Measurements from ENCODE around the gene CHPF. TPM values are rescaled to one million over a fixed set of nuclear protein-coding genes. Genes with fewer than 3 reads are reported as not detected.

CHPF gene
- polyA plus RNA-seq, 4 donors, result 8.7 to 96.1 (median 50.4) TPM

DNA sequence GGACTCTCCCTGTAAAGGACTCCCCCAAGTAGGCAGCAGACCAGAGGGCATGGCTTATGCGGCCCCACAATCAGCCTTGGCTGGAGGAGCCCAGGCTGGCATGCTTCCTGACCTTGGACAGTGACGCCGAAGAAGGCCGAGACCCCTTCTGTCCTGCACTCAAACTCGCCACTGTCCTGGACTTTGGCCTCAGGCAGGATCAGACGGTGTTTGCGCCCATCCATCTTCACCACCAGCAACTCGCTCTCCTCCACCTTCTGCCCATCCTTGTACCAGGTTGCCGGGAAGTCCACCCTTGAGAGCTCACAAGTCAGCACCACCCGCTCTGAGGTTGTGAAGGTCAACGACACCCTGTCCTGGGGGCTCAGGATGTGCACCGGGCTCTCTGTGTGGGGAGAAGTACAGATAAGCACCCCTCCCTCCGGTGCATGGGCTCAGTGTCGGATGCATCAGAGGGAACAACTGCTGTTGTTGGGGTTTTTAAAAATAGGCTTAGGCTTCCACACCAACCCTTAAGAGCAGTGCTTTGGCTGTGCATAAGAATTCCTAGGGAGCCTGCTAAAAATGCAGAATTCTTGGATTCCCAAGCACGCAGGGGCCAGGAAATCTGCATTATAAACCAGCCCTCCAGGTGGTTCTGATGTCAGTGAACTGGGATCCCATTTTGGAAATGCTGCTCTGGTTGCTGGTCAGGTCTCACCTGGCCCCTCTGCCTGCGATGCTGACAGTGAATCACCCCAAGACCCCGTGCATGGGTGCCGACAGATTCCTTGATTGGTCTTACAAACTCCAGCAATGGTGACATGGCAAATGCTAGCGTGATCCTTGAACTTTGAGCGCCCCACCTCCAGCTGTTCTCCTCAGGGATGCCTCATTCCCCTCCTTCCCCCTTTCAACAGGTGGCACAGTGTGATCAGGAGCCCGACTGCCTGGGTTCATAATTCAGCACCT is 21.8 kb upstream of the CHPF start:
- peaks cover 0 to 75% (median 0%) of the 10 kb centered on the region in 3 donors for H3K36me3 ChIP-seq (ENCODE audit: control insufficient read depth in 3 of 3, insufficient read depth in 2 of 3, low read depth in 1 of 3, low read length in 3 of 3)
- FAIRE-seq (no peak), DNase-seq (peak; percentile 34 to 66)
- H3K9me3 ChIP-seq (ENCODE audit: control insufficient read depth in 2 of 2, insufficient read depth in 1 of 2, low read depth in 1 of 2, low read length in 1 of 2), result no peaks in the 10 kb centered on the region
- WGBS, 3 donors, result 63 to 76% (median 72%) methylated on average over 21 of the region's 21 CpGs
- no peak overlapping the region for H3K27ac ChIP-seq (ENCODE audit: low read depth in 1 of 3, low read length in 2 of 3)
- peaks cover 0 to 3% (median 0%) of the 10 kb centered on the region in 3 donors for H3K27me3 ChIP-seq (ENCODE audit: control insufficient read depth in 3 of 3, insufficient read depth in 3 of 3, low read length in 3 of 3)
- H3K4me1 ChIP-seq (ENCODE audit: control insufficient read depth in 3 of 3, insufficient read depth in 2 of 3, low read depth in 1 of 3, low read length in 2 of 3), result peaks cover 0 to 5% (median 0%) of the 10 kb centered on the region in 3 donors
- H3K4me3 ChIP-seq (ENCODE audit: low read depth in 1 of 3, low read length in 3 of 3), result no peak overlapping the region

DNA sequence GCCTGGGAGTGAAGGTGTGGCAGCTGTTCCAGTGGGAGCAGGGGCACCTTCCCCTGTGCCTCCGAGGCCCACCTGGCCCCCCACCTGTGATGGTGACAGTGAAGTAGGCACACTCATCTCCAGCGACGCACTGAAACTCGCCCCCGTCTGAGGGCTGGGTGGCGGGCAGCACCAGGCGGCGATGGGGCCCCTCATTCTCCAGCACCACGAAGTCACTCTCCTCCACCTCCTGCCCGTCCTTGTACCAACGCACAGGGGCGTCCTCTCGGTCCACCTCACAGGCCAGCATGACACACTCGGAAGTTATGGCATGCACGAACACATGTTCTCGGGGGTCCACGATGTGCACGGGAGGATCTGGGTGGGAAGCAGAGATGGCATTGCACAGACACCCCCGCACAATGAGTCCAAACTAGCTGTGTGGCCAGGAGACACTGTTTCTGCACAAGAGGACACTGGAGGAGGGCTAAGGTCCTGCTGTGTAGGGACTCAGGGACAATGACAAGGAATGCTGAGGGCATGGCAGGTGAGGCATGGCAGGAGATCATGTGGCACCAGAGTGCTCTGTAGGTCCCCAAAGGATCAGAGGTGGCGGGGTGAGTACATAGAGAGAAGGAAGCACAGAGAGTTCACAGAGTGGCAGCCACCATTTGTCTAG is 19.8 kb upstream of the CHPF start:
- H3K36me3 ChIP-seq (ENCODE audit: control insufficient read depth in 3 of 3, insufficient read depth in 2 of 3, low read depth in 1 of 3, low read length in 3 of 3), result peaks cover 0 to 71% (median 0%) of the 10 kb centered on the region in 3 donors
- H3K4me3 ChIP-seq (ENCODE audit: low read depth in 1 of 3, low read length in 3 of 3), result no peak overlapping the region
- WGBS, 3 donors, result 86 to 88% (median 88%) methylated on average over 20 of the region's 20 CpGs
- H3K9me3 ChIP-seq (ENCODE audit: control insufficient read depth in 2 of 2, insufficient read depth in 1 of 2, low read depth in 1 of 2, low read length in 1 of 2), result no peaks in the 10 kb centered on the region
- FAIRE-seq (no peak), DNase-seq (no peak)
- no peak overlapping the region for H3K27ac ChIP-seq (ENCODE audit: low read depth in 1 of 3, low read length in 2 of 3)
- H3K4me1 ChIP-seq (ENCODE audit: control insufficient read depth in 3 of 3, insufficient read depth in 2 of 3, low read depth in 1 of 3, low read length in 2 of 3), result no peaks in the 10 kb centered on the region
- H3K27me3 ChIP-seq (ENCODE audit: control insufficient read depth in 3 of 3, insufficient read depth in 3 of 3, low read length in 3 of 3), result no peaks in the 10 kb centered on the region

DNA sequence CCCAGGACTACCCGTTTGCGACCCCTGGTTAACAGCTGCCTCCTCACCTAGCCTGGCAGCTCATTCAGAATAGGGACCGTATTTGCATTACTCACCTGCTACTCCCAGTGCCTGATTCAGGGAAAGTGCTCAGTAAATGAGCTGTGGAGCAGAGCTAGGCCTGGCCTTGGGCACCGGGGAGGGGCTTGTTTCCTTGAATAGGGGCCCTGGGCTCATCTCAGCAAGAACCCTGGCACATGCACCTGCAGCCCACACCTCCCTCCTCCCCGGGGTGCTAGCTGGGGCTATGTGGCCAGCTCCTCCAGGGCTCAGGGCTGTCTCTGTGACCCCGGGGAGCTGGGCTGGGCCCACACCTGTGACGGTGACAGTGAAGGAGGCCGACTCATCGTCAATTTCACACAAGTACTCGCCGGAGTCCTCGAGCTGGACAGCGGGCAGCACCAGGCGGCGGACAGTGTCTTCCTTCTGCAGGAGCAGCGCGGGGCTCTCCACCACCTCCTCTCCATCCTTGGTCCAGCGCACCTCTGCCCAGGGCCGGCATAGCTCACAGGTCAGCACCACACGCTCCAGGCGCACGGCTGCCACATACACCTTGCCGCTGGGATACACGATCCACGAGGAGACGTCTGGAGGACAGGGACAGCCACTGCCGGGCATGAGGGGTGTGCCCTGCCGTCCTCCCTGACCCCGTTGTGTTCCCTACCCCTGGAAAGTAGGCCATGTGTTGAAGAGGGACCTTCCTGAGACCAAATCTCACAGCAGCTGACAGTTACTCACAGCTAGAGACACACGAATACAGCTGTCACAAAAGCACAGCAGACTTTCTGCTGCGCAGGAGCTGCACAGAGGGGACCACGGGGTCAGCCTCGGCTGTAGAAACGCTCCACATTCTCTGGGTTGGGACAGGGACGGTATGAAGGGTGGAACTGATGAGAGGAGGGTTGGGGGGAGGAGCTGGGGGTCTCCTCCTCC is 18.7 kb upstream of the CHPF start:
- FAIRE-seq, result no peak
- H3K4me1 ChIP-seq (ENCODE audit: control insufficient read depth in 3 of 3, insufficient read depth in 2 of 3, low read depth in 1 of 3, low read length in 2 of 3), result no peaks in the 10 kb centered on the region
- H3K36me3 ChIP-seq (ENCODE audit: control insufficient read depth in 3 of 3, insufficient read depth in 2 of 3, low read depth in 1 of 3, low read length in 3 of 3), result peaks cover 0 to 69% (median 0%) of the 10 kb centered on the region in 3 donors
- DNase-seq, result no peak
- H3K4me3 ChIP-seq (ENCODE audit: low read depth in 1 of 3, low read length in 3 of 3), result no peak overlapping the region
- no peaks in the 10 kb centered on the region for H3K9me3 ChIP-seq (ENCODE audit: control insufficient read depth in 2 of 2, insufficient read depth in 1 of 2, low read depth in 1 of 2, low read length in 1 of 2)
- H3K27ac ChIP-seq (ENCODE audit: low read depth in 1 of 3, low read length in 2 of 3), result no peak overlapping the region
- 79 to 83% (median 83%) methylated on average over 32 to 35 of the region's 35 CpGs for WGBS, 3 donors
- no peaks in the 10 kb centered on the region for H3K27me3 ChIP-seq (ENCODE audit: control insufficient read depth in 3 of 3, insufficient read depth in 3 of 3, low read length in 3 of 3)

DNA sequence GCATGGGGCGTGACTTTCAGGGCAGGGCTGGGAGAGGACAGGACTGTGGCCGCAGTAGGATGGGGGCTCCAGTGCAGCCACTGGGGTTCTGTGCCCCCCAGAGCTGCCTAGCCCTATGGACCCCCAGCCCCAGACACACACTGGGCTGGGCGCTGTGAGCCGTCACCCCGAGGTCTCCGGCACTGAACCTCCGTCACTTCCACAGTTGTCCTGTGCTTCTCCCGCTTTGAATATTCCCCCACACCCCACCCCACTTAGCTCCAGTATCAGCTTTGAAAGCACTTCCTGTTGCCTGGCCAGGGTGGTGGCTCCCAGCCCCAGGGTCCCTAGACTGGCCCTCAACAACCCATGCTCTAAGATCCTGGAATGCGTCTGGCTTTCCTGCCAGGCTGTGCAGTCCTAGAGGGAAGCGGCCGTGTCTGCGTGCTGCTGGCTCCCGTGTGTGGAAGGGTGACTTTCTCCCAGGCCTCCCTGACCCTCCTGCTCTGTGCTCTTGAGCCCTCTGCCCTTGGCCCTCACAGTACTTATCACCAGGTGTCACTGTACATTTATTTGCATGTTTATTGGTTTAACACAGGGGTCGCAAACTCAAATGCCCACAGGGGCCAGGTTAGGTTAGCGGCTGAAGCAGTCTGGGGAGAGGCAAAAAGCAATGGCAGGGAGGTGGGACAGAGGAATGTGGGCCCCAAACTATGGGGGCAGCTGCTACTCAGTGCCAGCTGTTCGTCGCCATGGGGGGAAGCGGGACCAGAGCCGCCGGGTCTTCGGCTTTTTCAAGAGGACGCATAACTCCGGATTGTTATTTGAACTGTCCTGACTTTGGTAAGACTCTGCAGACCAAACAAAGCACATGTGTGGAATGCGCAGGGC is 17.8 kb upstream of the CHPF start:
- no peak overlapping the region for H3K27ac ChIP-seq (ENCODE audit: low read depth in 1 of 3, low read length in 2 of 3)
- no peak for FAIRE-seq
- peaks cover 0 to 70% (median 0%) of the 10 kb centered on the region in 3 donors for H3K36me3 ChIP-seq (ENCODE audit: control insufficient read depth in 3 of 3, insufficient read depth in 2 of 3, low read depth in 1 of 3, low read length in 3 of 3)
- no peak overlapping the region for H3K4me3 ChIP-seq (ENCODE audit: low read depth in 1 of 3, low read length in 3 of 3)
- no peaks in the 10 kb centered on the region for H3K4me1 ChIP-seq (ENCODE audit: control insufficient read depth in 3 of 3, insufficient read depth in 2 of 3, low read depth in 1 of 3, low read length in 2 of 3)
- 79 to 91% (median 85%) methylated on average over 24 of the region's 24 CpGs for WGBS, 3 donors
- H3K9me3 ChIP-seq (ENCODE audit: control insufficient read depth in 2 of 2, insufficient read depth in 1 of 2, low read depth in 1 of 2, low read length in 1 of 2), result no peaks in the 10 kb centered on the region
- no peaks in the 10 kb centered on the region for H3K27me3 ChIP-seq (ENCODE audit: control insufficient read depth in 3 of 3, insufficient read depth in 3 of 3, low read length in 3 of 3)
- no peak for DNase-seq

DNA sequence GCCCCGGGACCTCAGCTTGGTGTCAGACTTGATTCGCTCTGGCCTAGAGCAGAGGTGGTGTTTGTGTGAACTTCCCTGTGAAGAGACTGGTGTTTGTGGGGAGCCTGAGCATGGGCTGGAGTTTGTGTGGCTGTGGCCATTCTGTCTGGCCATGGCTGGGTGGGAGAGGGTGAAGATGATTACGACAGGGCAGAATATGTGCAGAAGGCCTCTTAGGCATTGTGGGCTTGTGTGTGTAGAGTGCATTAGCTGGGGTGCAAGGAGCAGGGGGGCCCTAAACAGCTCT is 17.2 kb upstream of the CHPF start:
- no peaks in the 10 kb centered on the region for H3K27me3 ChIP-seq (ENCODE audit: control insufficient read depth in 3 of 3, insufficient read depth in 3 of 3, low read length in 3 of 3)
- DNase-seq (no peak), FAIRE-seq (no peak)
- H3K4me1 ChIP-seq (ENCODE audit: control insufficient read depth in 3 of 3, insufficient read depth in 2 of 3, low read depth in 1 of 3, low read length in 2 of 3), result no peaks in the 10 kb centered on the region
- no peaks in the 10 kb centered on the region for H3K9me3 ChIP-seq (ENCODE audit: control insufficient read depth in 2 of 2, insufficient read depth in 1 of 2, low read depth in 1 of 2, low read length in 1 of 2)
- no peak overlapping the region for H3K4me3 ChIP-seq (ENCODE audit: low read depth in 1 of 3, low read length in 3 of 3)
- H3K27ac ChIP-seq (ENCODE audit: low read depth in 1 of 3, low read length in 2 of 3), result no peak overlapping the region
- 76 to 95% (median 78%) methylated on average over 3 of the region's 3 CpGs for WGBS, 3 donors
- peaks cover 0 to 72% (median 0%) of the 10 kb centered on the region in 3 donors for H3K36me3 ChIP-seq (ENCODE audit: control insufficient read depth in 3 of 3, insufficient read depth in 2 of 3, low read depth in 1 of 3, low read length in 3 of 3)

GRCh38 chr2:219560037-219560892 is 16.7 kb upstream of the CHPF start:
- FAIRE-seq, result no peak
- 32 to 36% (median 34%) methylated on average over 8 of the region's 8 CpGs for whole genome bisulfite sequencing, 3 donors

More at GRCh38 chr2:219560037-219560892, 16.7 kb upstream of the CHPF start:
- Histone ChIP-seq H3K36me3 (ENCODE audit: control insufficient read depth in 3 of 3, insufficient read depth in 2 of 3, low read depth in 1 of 3, low read length in 3 of 3) (peaks cover 0 to 73% (median 0%) of the 10 kb centered on the region in 3 donors), H3K27me3 (ENCODE audit: control insufficient read depth in 3 of 3, insufficient read depth in 3 of 3, low read length in 3 of 3) (no peaks in the 10 kb centered on the region), H3K4me3 (ENCODE audit: low read depth in 1 of 3, low read length in 3 of 3) (no peak overlapping the region), H3K4me1 (ENCODE audit: control insufficient read depth in 3 of 3, insufficient read depth in 2 of 3, low read depth in 1 of 3, low read length in 2 of 3) (no peaks in the 10 kb centered on the region), H3K27ac (ENCODE audit: low read depth in 1 of 3, low read length in 2 of 3) (no peak overlapping the region), H3K9me3 (ENCODE audit: control insufficient read depth in 2 of 2, insufficient read depth in 1 of 2, low read depth in 1 of 2, low read length in 1 of 2) (no peaks in the 10 kb centered on the region)
- DNase-seq, result no peak

Data from small intestine (tissue), 7 donors.